ENCODE results near the gene SYTL3. TPM values are rescaled to one million over a fixed set of nuclear protein-coding genes. Genes with fewer than 3 reads are reported as not detected.

Gene SYTL3
- total RNA-seq, 1 experiment from 2014 or later, result 0.09 TPM

GRCh38 chr6:158638324-158638854, 11.5 kb upstream of the SYTL3 start:
- Histone ChIP-seq H2BK15ac (ENCODE audit: low read depth, low read length) (no peak overlapping the region), H3K14ac (ENCODE audit: insufficient read depth, low read length) (no peak overlapping the region), H3K23me2 (ENCODE audit: insufficient read length, low read depth, low read length, poor library complexity, severe bottlenecking) (no peaks in the 10 kb centered on the region), H4K91ac (ENCODE audit: insufficient read length, low read depth, low read length) (no peak overlapping the region), H2AFZ (ENCODE audit: low read length) (no peak overlapping the region), H3K9ac (ENCODE audit: extremely low read depth, insufficient read length, low read length) (no peak overlapping the region), H2BK120ac (ENCODE audit: low read depth, low read length, poor library complexity, severe bottlenecking) (no peak overlapping the region), H3K27me3 (ENCODE audit: insufficient read depth, low read length) (no peaks in the 10 kb centered on the region), H3K4ac (ENCODE audit: low read depth, low read length) (no peak overlapping the region), H3K79me1 (ENCODE audit: insufficient read depth, low read depth, low read length, poor library complexity, severe bottlenecking) (no peaks in the 10 kb centered on the region), H3K18ac (ENCODE audit: insufficient read length, low read depth, low read length) (no peak overlapping the region), H3K4me2 (ENCODE audit: insufficient read depth, insufficient read length, low read length) (no peak overlapping the region), H2BK5ac (ENCODE audit: insufficient read length, low read length) (no peak overlapping the region), H3K56ac (ENCODE audit: insufficient read length, low read depth, low read length) (no peak overlapping the region), H4K20me1 (ENCODE audit: control insufficient read depth, insufficient read depth, insufficient read length) (no peaks in the 10 kb centered on the region), H2BK12ac (ENCODE audit: insufficient read length, low read depth, low read length) (no peak overlapping the region), H4K8ac (replicated peaks; ENCODE audit: insufficient read length, low read depth, low read length) (no peak overlapping the region), H3K9me3 (ENCODE audit: control insufficient read depth, low read depth, low read length) (no peaks in the 10 kb centered on the region), H2AK5ac (ENCODE audit: insufficient read length, low read length) (no peak overlapping the region), H3K23ac (ENCODE audit: insufficient read length, low read depth, low read length) (no peak overlapping the region), H2BK20ac (ENCODE audit: low read depth, low read length, poor library complexity, severe bottlenecking) (no peak overlapping the region), H3K27ac (ENCODE audit: insufficient read length, low read depth, low read length) (no peak overlapping the region), H3K4me1 (ENCODE audit: insufficient read depth, low read length) (no peaks in the 10 kb centered on the region), H4K5ac (ENCODE audit: insufficient read length, low read depth, low read length) (no peak overlapping the region), H3T11ph (ENCODE audit: low read length) (no peak overlapping the region), H3K79me2 (ENCODE audit: insufficient read depth, low read length) (no peaks in the 10 kb centered on the region; the same call in 1 of the 2 replicates)
- Mint-ChIP-seq H3K27ac (no peak overlapping the region), H3K36me3 (ENCODE audit: insufficient read depth in 1 of 3, low read depth in 3 of 3) (peaks cover 11 to 37% (median 36%) of the 10 kb centered on the region in 3 experiments; a peak in 6 of 7 replicates), H3K9me3 (no peaks in the 10 kb centered on the region), H3K4me1 (peaks cover 18 to 21% of the 10 kb centered on the region in 2 experiments), H3K27me3 (ENCODE audit: low read depth) (no peaks in the 10 kb centered on the region), H3K4me3 (no peak overlapping the region)
- TF ChIP-seq CTCF (conservative IDR thresholded peaks at IDR 0.05), result no peak
- no peak for DNase-seq
- WGBS (ENCODE audit: extremely low coverage, insufficient read length, low lambda C conversion rate), result no CpG with 5 or more reads among the region's 3 CpGs

Data from H9 (cell line).